Endothelial cell of umbilical vein (primary cell): ENCODE results near the gene UNC5B. TPM values are rescaled to one million over a fixed set of nuclear protein-coding genes. Genes with fewer than 3 reads are reported as not detected.

Source experiments
- BruUV-seq: library from RNA; stranded (reverse); fragments of 400-500 nt; replicated peaks from 2 replicates; lab custom pipeline; 2021; lab: Mats Ljungman, UMichigan
- CTCF ChIA-PET: fragments of 300-600, 350-600 bp; sonication (Branson Sonifier 250); formaldehyde crosslinking; loops from one replicate; lab custom pipeline; 2021; ENCODE audit warnings: antibody characterized with exemption, inconsistent platforms; lab: Charles Lee
- POLR2A ChIA-PET: fragments of 300-600, 350-600 bp; sonication (Branson Sonifier 250); formaldehyde crosslinking; loops from one replicate; lab custom pipeline; 2021; ENCODE audit warnings: antibody characterized with exemption, inconsistent platforms; lab: Charles Lee
- DNase-seq: peaks from one replicate; pipeline ENCODE4 v3.0.0-alpha.2; 2011; ENCODE audit warnings: low read depth, low spot score
- FAIRE-seq: peaks from 2 replicates; lab custom pipeline; 2011; peaks lifted over from hg19 to GRCh38; lab: Jason Lieb, UNC
- H2AFZ ChIP-seq: 2 replicates; pipeline ENCODE4 v1.6.0; 2012; ENCODE audit warnings: low read depth, low read length, control low read depth, inconsistent platforms
- H3K27ac ChIP-seq: 2 replicates; pipeline ENCODE4 v1.5.1; 2011; ENCODE audit warnings: low read depth, mild to moderate bottlenecking, control low read depth, low read length, moderate library complexity; ENCODE audit not compliant: insufficient read depth
- H3K27me3 ChIP-seq, 2 experiments: 2 replicates each; pipeline versions ENCODE4 v1.6.0 to v1.6.1; 2011; ENCODE audit warnings: low read length in 2 of 2, mixed read lengths in 1 of 2; ENCODE audit not compliant: control insufficient read depth in 2 of 2, insufficient read depth in 2 of 2
- H3K36me3 ChIP-seq, 2 experiments: 2 replicates in 1 of 2; 3 replicates in 1 of 2; pipeline ENCODE4 v1.5.1; 2011; ENCODE audit warnings: low read length in 2 of 2, mild to moderate bottlenecking in 1 of 2, moderate library complexity in 1 of 2; ENCODE audit not compliant: control insufficient read depth in 2 of 2, insufficient read depth in 2 of 2; ENCODE audit errors: extremely low read depth in 1 of 2
- H3K4me1 ChIP-seq: 3 replicates; pipeline ENCODE4 v1.5.1; 2011; ENCODE audit warnings: mild to moderate bottlenecking, low read length; ENCODE audit not compliant: control insufficient read depth, insufficient read depth; ENCODE audit errors: extremely low read depth
- H3K4me2 ChIP-seq: 2 replicates; pipeline ENCODE4 v1.6.1; 2011; ENCODE audit warnings: low read length, control low read depth, mixed read lengths; ENCODE audit not compliant: insufficient read depth
- H3K4me3 ChIP-seq, 3 experiments: fragments of 200-600 bp in 1 of 3; sonication (generic), shearing (Covaris generic) in 1 of 3; replicated peaks in 1 of 3; 2 replicates each; pipeline ENCODE4 v1.5.1; 2011 to 2016; ENCODE audit warnings: control low read depth in 3 of 3, low read length in 3 of 3, mild to moderate bottlenecking in 2 of 3, inconsistent platforms in 1 of 3, low read depth in 1 of 3, moderate library complexity in 1 of 3; ENCODE audit not compliant: insufficient read depth in 1 of 3
- H3K79me2 ChIP-seq: 2 replicates; pipeline ENCODE4 v1.6.0; 2012; ENCODE audit warnings: low read length, inconsistent platforms; ENCODE audit not compliant: control insufficient read depth, insufficient read depth
- H3K9ac ChIP-seq: replicated peaks from 2 replicates; pipeline ENCODE3; 2011; ENCODE audit warnings: low read length, control low read depth; ENCODE audit not compliant: insufficient read depth; ENCODE audit errors: extremely low read depth
- H3K9me1 ChIP-seq: replicated peaks from 3 replicates; pipeline ENCODE4 v1.6.0; 2011; ENCODE audit warnings: mild to moderate bottlenecking, low read length; ENCODE audit not compliant: control insufficient read depth, insufficient read depth; ENCODE audit errors: extremely low read depth
- H3K9me3 ChIP-seq: replicated peaks from 2 replicates; pipeline ENCODE4 v1.5.1; 2012; ENCODE audit warnings: low read length, inconsistent platforms; ENCODE audit not compliant: control insufficient read depth, insufficient read depth
- H4K20me1 ChIP-seq: replicated peaks from 2 replicates; pipeline ENCODE3; 2011; ENCODE audit warnings: mild to moderate bottlenecking, low read length; ENCODE audit not compliant: control insufficient read depth, insufficient read depth; ENCODE audit errors: extremely low read depth
- EZH2 ChIP-seq: IDR thresholded peaks from 2 replicates; pipeline ENCODE4 v1.6.1; 2012; ENCODE audit warnings: borderline replicate concordance, low read depth, mild to moderate bottlenecking, moderate library complexity, low read length, inconsistent platforms; ENCODE audit not compliant: severe bottlenecking
- FOS ChIP-seq: IDR thresholded peaks from 2 replicates; pipeline ENCODE4 v1.6.1; 2011; ENCODE audit warnings: mild to moderate bottlenecking, low read length, moderate library complexity, borderline replicate concordance; ENCODE audit not compliant: insufficient read depth
- GATA2 ChIP-seq: IDR thresholded peaks from 2 replicates; pipeline ENCODE4 v1.7.0; 2011; ENCODE audit warnings: low read depth, mild to moderate bottlenecking, moderate library complexity, mixed read lengths, low read length; ENCODE audit not compliant: insufficient read length, insufficient read depth
- JUN ChIP-seq: IDR thresholded peaks from 2 replicates; pipeline ENCODE4 v1.6.1; 2011; ENCODE audit warnings: borderline replicate concordance, low read depth; ENCODE audit not compliant: insufficient read length, insufficient read depth
- MYC ChIP-seq: IDR thresholded peaks from one replicate; pipeline ENCODE4 v1.6.1; 2011; ENCODE audit warnings: mild to moderate bottlenecking, low read depth, low read length
- POLR2A ChIP-seq: IDR thresholded peaks from 2 replicates; pipeline ENCODE4 v1.6.1; 2012; ENCODE audit warnings: low read depth, mild to moderate bottlenecking, control low read depth, low read length
- POLR2AphosphoS5 ChIP-seq: IDR thresholded peaks from 2 replicates; pipeline ENCODE4 v1.6.1; 2012; ENCODE audit warnings: low read depth, mild to moderate bottlenecking, control low read depth, low read length, moderate library complexity; ENCODE audit not compliant: insufficient read depth
- dilution Hi-C: fragments of 300-500 bp; cut with MboI; formaldehyde crosslinking; loops from one replicate; pipeline ENCODE4 v1.15.0; 2019; ENCODE audit warnings: low sequenced_read_pairs; ENCODE audit not compliant: extremely low pct_ligation_motif_present
- intact Hi-C: fragments of 100-400 bp; cut with micrococcal nuclease; formaldehyde crosslinking; loops from one replicate; pipeline ENCODE4 v1.10.0; 2022
- polyA plus RNA-seq, 4 experiments: library from polyadenylated mRNA; depleted of rRNA in 3 of 4; stranded (reverse) in 3 of 4; unstranded in 1 of 4; fragments of >200 nt; gene quantifications; 2 replicates each; pipeline versions ENCODE4 v1.2.1 to v1.2.3, GENCODE V29; 2011 to 2012; ENCODE audit warnings: missing spikeins in 1 of 4
- total RNA-seq: library from RNA; stranded (reverse); gene quantifications from 2 replicates; pipeline ENCODE4 v1.2.3, GENCODE V29; 2021
- TF ChIP-seq, protein P1 (sequence below), 2 donors: IDR thresholded peaks; 1 replicate in 1 of 2; 2 replicates in 1 of 2; pipeline ENCODE4 v1.5.1; 2011; ENCODE audit warnings: low read length in 2 of 2, mild to moderate bottlenecking in 2 of 2, moderate library complexity in 2 of 2, control low read depth in 1 of 2, inconsistent platforms in 1 of 2, low read depth in 1 of 2; ENCODE audit not compliant: insufficient read depth in 1 of 2; ENCODE audit errors: extremely low read depth in 1 of 2
- TF ChIP-seq, protein P2 (sequence below): IDR thresholded peaks from 2 replicates; pipeline ENCODE4 v1.6.1; 2011; ENCODE audit not compliant: insufficient read depth, insufficient read length

UNC5B gene
- total and polyA plus RNA-seq, 2 donors (not counting 3 experiments of a cell fraction or from before 2014, with no cell fraction given): 0.39 to 2.5 TPM

DNA sequence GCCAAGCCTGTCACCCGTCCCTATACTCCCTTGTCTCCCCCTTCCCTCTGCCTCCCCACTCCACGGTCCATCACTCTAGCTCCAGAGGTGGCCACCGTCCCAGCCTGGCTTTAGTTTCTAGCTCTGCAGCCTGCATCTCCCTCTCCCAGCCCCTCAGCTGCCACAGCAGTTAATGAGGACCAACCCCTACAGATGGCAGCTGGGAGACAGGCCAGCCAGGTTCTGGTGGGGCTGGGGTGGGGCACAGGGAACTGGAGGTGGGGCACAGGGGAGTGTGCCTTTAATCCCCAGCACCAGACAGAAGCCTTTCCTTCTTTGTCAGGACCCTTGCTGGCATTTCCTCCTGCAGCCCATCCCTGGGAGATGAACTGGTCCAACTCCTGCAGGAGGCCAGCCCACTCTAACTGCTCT, 21.1 kb downstream of the UNC5B start:
- DNase-seq: no peak
- peaks cover 3 to 21% of the 10 kb centered on the region in 2 experiments for H3K27me3 ChIP-seq
- intact Hi-C loops (no loop called here), dilution Hi-C loops (no loop called here)
- no peak overlapping the region for H3K27ac ChIP-seq
- H3K4me2 ChIP-seq: no peak overlapping the region
- H3K9me3 ChIP-seq: no peaks in the 10 kb centered on the region
- no peaks in the 10 kb centered on the region for H3K79me2 ChIP-seq
- no peaks in the 10 kb centered on the region for H3K36me3 ChIP-seq
- POLR2A ChIA-PET: no interaction called here
- FAIRE-seq: no peak
- no peaks in the 10 kb centered on the region for H3K9me1 ChIP-seq
- peaks cover 4% of the 10 kb centered on the region for H3K4me1 ChIP-seq
- no TSS peak for BruUV-seq
- no peaks in the 10 kb centered on the region for H4K20me1 ChIP-seq
- H3K4me3 ChIP-seq: no peak overlapping the region
- CTCF ChIA-PET: interaction anchor here (1.0 to 1.6 kb wide), 2 partner anchors 11 to 12 kb away, joined by 3 to 4 read pairs; no protein-coding TSS in a partner anchor
- TF ChIP-seq, protein P1, sequence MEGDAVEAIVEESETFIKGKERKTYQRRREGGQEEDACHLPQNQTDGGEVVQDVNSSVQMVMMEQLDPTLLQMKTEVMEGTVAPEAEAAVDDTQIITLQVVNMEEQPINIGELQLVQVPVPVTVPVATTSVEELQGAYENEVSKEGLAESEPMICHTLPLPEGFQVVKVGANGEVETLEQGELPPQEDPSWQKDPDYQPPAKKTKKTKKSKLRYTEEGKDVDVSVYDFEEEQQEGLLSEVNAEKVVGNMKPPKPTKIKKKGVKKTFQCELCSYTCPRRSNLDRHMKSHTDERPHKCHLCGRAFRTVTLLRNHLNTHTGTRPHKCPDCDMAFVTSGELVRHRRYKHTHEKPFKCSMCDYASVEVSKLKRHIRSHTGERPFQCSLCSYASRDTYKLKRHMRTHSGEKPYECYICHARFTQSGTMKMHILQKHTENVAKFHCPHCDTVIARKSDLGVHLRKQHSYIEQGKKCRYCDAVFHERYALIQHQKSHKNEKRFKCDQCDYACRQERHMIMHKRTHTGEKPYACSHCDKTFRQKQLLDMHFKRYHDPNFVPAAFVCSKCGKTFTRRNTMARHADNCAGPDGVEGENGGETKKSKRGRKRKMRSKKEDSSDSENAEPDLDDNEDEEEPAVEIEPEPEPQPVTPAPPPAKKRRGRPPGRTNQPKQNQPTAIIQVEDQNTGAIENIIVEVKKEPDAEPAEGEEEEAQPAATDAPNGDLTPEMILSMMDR (IDR thresholded peaks at IDR 0.05; ENCODE audit: extremely low read depth in 1 of 2, insufficient read depth in 1 of 2, low read depth in 1 of 2, low read length in 2 of 2): no peak
- TF ChIP-seq POLR2A (no peak), EZH2 (no peak), FOS (no peak), POLR2AphosphoS5 (no peak), JUN (no peak), MYC (no peak), GATA2 (no peak)
- TF ChIP-seq, protein P2, sequence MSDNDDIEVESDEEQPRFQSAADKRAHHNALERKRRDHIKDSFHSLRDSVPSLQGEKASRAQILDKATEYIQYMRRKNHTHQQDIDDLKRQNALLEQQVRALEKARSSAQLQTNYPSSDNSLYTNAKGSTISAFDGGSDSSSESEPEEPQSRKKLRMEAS: no peak
- no peak overlapping the region for H3K9ac ChIP-seq
- H2AFZ ChIP-seq: no peak overlapping the region
